IPS DF 4.7 (cell line): ENCODE data around the gene SYPL1.
"Not testable (repeated sequence)": the region's sequence is repeated elsewhere in the genome, so short reads cannot be mapped to it uniquely, and the experiment has no call there.

Experiments used
- DNase-seq: peaks from one replicate; pipeline ENCODE4 v3.0.0-alpha.2; 2013; ENCODE audit warnings: low spot score; ENCODE audit errors: extremely low read depth

The SYPL1 gene

GRCh38 chr7:106112118-106112971, at the start of gene SYPL1:
Gene SYPL1 (minus strand): TSS chr7:106112312. CDS start chr7:106112208, 104 bp downstream.
- DNase-seq: no peak

DNA sequence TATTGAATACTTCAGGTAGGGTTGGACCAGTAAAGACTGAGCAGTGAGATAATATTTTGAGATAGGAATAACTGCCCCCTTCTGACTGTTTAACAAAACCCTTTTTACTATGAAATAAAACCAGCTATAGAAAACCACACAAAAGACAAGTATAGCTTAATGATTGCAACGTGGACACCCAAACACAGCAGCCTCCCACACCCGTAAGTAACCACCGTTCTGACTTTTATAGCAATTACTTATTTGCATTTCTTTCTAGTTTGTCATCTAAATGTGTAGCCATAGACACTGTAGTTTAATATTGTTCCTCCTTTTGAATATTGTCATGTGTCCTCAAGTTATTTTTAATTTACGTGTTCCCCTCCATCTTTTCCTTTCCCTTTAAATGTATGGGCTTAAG, 42.9 kb upstream of the SYPL1 start:
- DNase-seq: no peak

DNA sequence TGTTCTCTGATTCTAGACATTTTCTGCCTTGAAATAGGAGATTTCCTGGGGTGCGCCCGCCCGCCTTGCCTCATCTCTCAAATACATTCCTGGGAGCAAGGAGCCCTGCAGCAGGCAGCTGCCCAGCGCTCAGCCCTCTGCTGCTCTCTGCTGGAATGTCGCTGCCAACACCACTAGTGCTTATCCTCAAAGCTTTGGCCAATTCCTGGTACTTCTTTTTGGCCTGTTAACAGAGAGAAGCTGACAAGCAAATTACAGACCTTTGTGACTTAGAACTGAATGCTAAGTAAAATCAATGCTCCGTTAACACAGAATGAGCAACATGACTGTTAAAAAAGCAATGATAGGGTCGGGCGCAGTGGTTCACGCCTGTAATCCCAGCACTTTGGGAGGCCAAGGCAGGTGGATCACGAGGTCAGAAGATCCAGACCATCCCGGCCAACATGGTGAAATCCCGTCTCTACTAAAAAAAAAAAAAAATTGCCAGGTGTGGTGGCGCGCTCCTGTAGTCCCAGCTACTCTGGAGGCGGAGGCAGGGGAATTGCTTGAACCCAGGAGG, 41.9 kb upstream of the SYPL1 start:
- DNase-seq: no peak

DNA sequence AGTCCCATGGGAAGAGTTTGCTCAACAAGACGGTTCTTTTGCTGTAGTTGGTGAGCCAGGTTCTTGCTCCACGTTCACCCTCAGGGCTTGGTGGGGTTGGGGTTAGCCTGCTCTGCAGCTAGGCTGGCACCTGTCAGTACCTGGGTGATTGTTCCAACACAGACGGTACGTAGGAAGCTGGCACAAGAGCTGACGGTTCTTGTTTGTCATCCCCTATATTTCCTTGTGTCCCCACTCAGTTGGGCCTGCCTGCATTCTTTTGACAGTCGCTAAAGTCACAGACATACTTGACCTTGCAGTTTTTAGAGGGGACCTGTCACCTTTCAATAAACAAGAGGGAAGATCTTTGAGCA, 40.2 kb upstream of the SYPL1 start:
- DNase-seq: no peak

- no peak for DNase-seq
These were observed 39.6 kb upstream of the SYPL1 start for GRCh38 chr7:106151459-106152312.

- DNase-seq: no peak
These were observed 31.7 kb upstream of the SYPL1 start for GRCh38 chr7:106143711-106144337.

- no peak for DNase-seq
These were observed 30.0 kb upstream of the SYPL1 start for GRCh38 chr7:106142136-106142535.

- no peak for DNase-seq
These were observed 28.5 kb upstream of the SYPL1 start for GRCh38 chr7:106140406-106141173.

DNA sequence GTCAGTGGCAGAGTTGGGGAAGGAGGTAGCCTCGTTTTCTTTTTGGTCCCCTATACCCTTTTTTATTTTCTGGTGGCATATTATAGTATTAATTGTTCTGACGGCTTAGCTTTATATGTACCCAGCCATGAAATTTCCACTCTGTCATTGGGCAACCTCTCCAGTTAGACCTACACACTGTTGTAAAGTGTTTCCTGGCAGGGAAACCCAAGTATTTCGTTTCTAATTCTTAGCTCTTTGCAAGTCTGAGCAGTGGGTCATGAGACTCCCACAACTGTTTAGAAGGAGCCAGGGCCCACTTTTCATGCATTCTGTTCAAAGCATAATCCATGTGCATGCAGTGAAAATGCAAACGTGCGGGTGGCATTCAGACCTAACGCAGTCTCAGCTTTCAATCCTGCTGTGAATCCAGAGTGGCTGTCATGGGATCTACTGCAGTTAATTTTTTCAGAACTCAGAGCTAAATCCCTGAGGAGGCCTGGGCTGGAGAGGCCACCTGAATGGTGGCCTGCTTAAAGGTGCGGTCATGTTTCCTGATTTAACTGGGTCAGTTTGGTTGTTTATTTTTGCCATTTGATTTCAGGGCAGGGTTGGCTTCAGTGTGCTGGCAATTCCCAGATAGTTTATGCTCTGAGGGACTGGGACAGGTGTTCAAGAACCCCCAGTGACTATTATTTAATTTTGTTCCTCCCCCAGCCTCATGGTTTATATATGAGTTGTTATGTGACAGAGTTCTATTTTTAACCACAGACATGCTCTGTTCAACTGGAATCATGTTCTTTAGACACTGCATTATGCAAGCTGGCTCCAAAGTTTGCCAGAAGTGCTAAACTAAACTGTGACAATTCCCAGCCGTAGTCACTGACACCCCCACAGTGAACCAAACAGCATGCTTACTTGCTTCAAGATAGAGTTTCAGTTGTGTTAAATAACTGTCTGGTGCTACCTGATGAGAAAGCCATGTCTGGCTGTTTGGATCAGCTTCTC, 27.4 kb upstream of the SYPL1 start:
- DNase-seq: no peak

DNA sequence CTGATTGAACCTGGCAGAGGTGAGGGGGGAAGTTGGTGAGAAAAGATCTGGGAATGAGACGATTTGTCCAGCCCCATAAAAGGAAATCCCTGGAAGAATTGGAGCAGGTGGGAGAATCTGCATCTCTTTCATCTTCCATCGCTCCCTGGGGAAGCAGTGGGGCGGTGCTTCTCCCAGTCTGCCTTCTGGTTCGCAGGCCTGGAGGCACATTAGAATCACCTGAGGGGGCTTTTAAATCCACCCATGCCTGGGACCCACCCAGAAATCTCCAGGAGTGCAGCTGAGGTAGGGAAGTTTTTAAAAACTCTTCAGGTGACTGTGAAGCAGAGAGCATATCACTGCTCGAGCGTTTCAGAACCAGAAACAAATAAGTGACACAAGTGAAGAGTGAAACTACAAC, 26.7 kb upstream of the SYPL1 start:
- no peak for DNase-seq

GRCh38 chr7:106138181-106138580, 26.1 kb upstream of the SYPL1 start:
- not testable (repeated sequence) for DNase-seq

DNA sequence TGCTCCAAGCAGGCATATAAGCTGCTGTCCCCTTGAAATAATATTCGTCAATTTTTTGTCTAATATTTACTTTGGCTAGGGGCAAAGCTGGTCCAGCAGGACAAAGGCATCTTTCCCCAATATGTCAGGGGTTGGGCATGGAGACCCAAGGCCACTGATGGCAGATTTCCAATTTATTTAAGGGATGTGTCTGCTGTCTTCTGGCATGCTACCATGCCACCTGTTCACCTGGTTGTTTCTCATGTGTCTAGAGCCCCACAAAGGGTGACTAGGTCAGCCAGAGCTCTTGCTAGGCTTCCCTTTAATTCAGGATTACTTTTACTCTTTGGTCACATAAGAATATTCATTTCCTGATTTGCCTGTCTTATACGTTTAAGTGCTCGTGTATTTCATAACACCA, 22.1 kb upstream of the SYPL1 start:
- DNase-seq: no peak

DNA sequence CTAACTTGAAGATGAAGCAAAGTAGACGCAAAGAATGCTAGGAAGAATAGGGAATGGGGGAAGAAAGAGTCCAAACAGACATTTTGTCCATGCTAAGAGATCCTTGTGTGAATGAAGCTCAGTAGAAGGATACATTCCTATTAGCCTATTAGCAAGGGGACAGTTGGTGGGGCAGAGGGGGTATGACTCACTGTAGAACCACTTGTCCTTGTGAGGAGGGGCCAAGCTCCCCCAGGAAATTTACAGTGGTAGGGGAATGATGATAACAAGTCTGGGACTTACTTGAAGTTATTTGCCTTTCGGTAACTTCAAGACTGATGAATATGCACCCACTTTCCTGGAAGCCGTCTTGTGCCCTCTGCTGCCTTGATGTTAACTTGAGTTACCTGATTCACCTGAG, 17.2 kb upstream of the SYPL1 start:
- DNase-seq: no peak

DNA sequence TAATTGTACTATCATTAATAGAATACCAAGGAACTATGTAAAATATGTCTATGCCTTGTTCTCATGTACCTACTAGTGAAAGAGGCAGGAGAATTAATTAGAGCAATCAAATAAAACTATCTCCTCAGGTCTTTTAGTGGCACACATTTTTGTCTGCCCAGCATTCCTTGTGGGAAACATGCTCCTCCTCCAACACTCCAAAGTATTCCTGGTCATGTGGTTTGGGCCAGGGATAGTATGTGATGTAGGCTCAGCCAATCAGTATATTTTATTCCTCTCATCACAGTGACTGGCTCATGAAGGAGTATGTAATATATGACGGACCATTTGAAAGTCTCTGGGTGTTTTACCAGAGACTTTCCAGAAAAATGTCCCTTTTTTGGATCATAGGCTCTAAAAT, 16.7 kb upstream of the SYPL1 start:
- no peak for DNase-seq

- DNase-seq: no peak
These were observed 16.1 kb upstream of the SYPL1 start for GRCh38 chr7:106127984-106128780.

GRCh38 chr7:106126170-106126938, 14.2 kb upstream of the SYPL1 start:
- no peak for DNase-seq

DNA sequence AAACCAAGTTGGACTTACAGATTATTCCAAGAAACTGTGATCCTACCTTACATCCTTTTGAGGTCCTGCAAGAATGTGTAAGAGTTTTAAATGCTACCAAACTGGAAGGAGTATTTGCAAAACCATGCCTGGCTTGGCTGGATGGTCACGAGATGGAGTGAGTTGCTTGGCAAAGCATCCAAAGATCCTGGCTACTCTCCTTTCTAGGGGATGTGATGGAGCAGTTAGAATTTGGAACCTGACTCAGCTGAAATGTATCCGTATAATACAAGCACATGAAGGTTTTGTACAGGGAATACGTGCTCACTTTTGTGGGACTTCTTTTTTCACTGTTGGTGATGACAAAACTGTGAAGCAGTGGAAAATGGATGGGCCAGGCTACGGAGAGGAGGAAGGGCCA, 13.3 kb upstream of the SYPL1 start:
- DNase-seq: no peak

DNA sequence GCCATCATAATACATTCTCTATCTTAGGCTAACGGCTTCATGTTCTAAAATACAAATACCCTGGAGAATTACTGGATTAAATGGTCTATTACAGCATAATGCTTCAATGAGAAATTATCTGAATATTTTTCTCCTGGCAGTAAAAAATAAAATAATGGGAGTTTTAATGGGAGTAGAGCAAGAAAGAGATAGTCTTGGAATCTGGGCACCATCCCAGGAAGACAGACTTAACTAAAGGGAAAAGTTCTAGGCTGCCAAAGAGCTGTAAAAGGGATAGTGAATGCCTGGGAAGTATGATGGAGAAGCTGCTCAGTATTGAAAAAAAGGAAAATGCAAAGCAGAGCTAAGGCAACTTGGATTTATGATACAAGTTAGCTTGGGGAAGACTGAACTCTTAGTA, 12.1 kb upstream of the SYPL1 start:
- DNase-seq: no peak
